Hepatocyte (in vitro differentiated cells): ENCODE results near the gene TWSG1.

ENCODE experiments used
- CTCF ChIP-seq: fragments of 200-600 bp; sonication (generic); IDR thresholded peaks from 2 replicates; pipeline ENCODE4 v1.5.1; 2016; ENCODE audit warnings: antibody characterized with exemption, mild to moderate bottlenecking; ENCODE audit not compliant: poor library complexity
- EZH2phosphoT487 ChIP-seq: fragments of 200-600 bp; sonication (generic); IDR thresholded peaks from one replicate; pipeline ENCODE4 v1.6.1; 2018; ENCODE audit warnings: antibody characterized with exemption, mild to moderate bottlenecking, low read depth, moderate library complexity; ENCODE audit not compliant: unreplicated experiment, severe bottlenecking

- no peak for TF ChIP-seq CTCF
- TF ChIP-seq EZH2phosphoT487: no peak
Observed at GRCh38 chr18:9290156-9290555, 44.4 kb upstream of the TWSG1 start.
